T-helper 22 cell (primary cell): ENCODE data around the gene MINDY1.

ENCODE experiments used
- DNase-seq: peaks from one replicate; pipeline ENCODE4 v3.0.0-alpha.2; 2020; ENCODE audit warnings: low read depth

The MINDY1 gene

GRCh38 chr1:151011154-151011850 is 4.6 kb upstream of the MINDY1 start:
- DNase-seq: no peak

GRCh38 chr1:151010346-151010726 is 3.6 kb upstream of the MINDY1 start:
- no peak for DNase-seq

GRCh38 chr1:151009674-151010345 is 3.1 kb upstream of the MINDY1 start:
- DNase-seq: no peak

- DNase-seq: no peak
Observed at GRCh38 chr1:151009206-151009587, 2.5 kb upstream of the MINDY1 start.

- peak; percentile 96 for DNase-seq
Observed at GRCh38 chr1:151008244-151009205, 1.8 kb upstream of the MINDY1 start, which contains the start of gene PRUNE1. TSS of gene PRUNE1 (plus strand) at chr1:151008449. CDS start at chr1:151008633, 184 bp downstream.

GRCh38 chr1:151007853-151008243 is 1.1 kb upstream of the MINDY1 start:
- DNase-seq: no peak

- no peak for DNase-seq
Observed at GRCh38 chr1:151005729-151006319, 878 bp downstream of the MINDY1 start.

GRCh38 chr1:151003180-151003579 is 3.5 kb downstream of the MINDY1 start:
- no peak for DNase-seq

GRCh38 chr1:151002611-151003010 is 4.1 kb downstream of the MINDY1 start:
- DNase-seq: no peak

GRCh38 chr1:151002051-151002450 is 4.7 kb downstream of the MINDY1 start:
- no peak for DNase-seq

- DNase-seq: no peak
Observed at GRCh38 chr1:151001602-151002001, 5.1 kb downstream of the MINDY1 start.

GRCh38 chr1:151000408-151000807 is 6.3 kb downstream of the MINDY1 start:
- DNase-seq: no peak

- no peak for DNase-seq
Observed at GRCh38 chr1:150999926-151000325, 6.8 kb downstream of the MINDY1 start.

- DNase-seq: no peak
Observed at GRCh38 chr1:150999051-150999674, 7.5 kb downstream of the MINDY1 start.

GRCh38 chr1:150997949-150998348 is 8.8 kb downstream of the MINDY1 start:
- DNase-seq: no peak

- DNase-seq: no peak
Observed at GRCh38 chr1:150997126-150997872, 9.4 kb downstream of the MINDY1 start.

- DNase-seq: no peak
Observed at GRCh38 chr1:150995896-150996295, 10.8 kb downstream of the MINDY1 start.

GRCh38 chr1:150995460-150995859 is 11.2 kb downstream of the MINDY1 start:
- no peak for DNase-seq

GRCh38 chr1:150994248-150994647 is 12.5 kb downstream of the MINDY1 start:
- no peak for DNase-seq

- no peak for DNase-seq
Observed at GRCh38 chr1:150992626-150993025, 14.1 kb downstream of the MINDY1 start.

- DNase-seq: no peak
Observed at GRCh38 chr1:150987924-150988323, 18.8 kb downstream of the MINDY1 start.
